Prostate gland (tissue), 2 donors: Measurements from ENCODE around the gene ZNF627. TPM values are rescaled to one million over a fixed set of nuclear protein-coding genes. Genes with fewer than 3 reads are reported as not detected.

ENCODE experiments used
- DNase-seq: peaks from one replicate; pipeline ENCODE4 v3.0.0-alpha.2; 2019; ENCODE audit warnings: low spot score
- H3K27ac ChIP-seq, 2 donors: fragments of 200-600 bp; sonication (generic); 2 replicates each; pipeline ENCODE4 v1.5.1; 2017 to 2019
- H3K27me3 ChIP-seq: fragments of 200-600 bp; sonication (generic); replicated peaks from 2 replicates; pipeline ENCODE4 v1.5.1; 2019; ENCODE audit not compliant: insufficient read depth
- H3K36me3 ChIP-seq, 2 donors: fragments of 200-600 bp; sonication (generic); 1 replicate in 1 of 2; 2 replicates in 1 of 2; pipeline versions ENCODE4 v1.5.1 to v1.8.1; 2017 to 2019
- H3K4me1 ChIP-seq: fragments of 200-600 bp; sonication (generic); replicated peaks from 2 replicates; pipeline ENCODE4 v1.5.1; 2019
- H3K4me3 ChIP-seq, 2 donors: fragments of 200-600 bp; sonication (generic); 2 replicates each; pipeline ENCODE4 v1.5.1; 2017 to 2019
- H3K9me3 ChIP-seq: fragments of 200-600 bp; sonication (generic); 2 replicates; pipeline ENCODE4 v1.5.1; 2017
- CTCF ChIP-seq, 4 experiments: fragments of 200-600 bp in 2 of 4; fragments of 450-650 bp in 2 of 4; sonication (generic) in 2 of 4; IDR thresholded peaks; 1 replicate in 3 of 4; 2 replicates in 1 of 4; pipeline ENCODE4 v1.5.1; 2016 to 2019; ENCODE audit warnings: antibody characterized with exemption in 4 of 4, mild to moderate bottlenecking in 2 of 4, moderate library complexity in 2 of 4
- POLR2A ChIP-seq: fragments of 450-650 bp; IDR thresholded peaks from one replicate; pipeline ENCODE4 v1.6.1; 2016; ENCODE audit warnings: antibody characterized with exemption, mild to moderate bottlenecking
- POLR2AphosphoS5 ChIP-seq: sonication (generic); formaldehyde crosslinking; IDR thresholded peaks from one replicate; pipeline ENCODE4 v1.6.1; 2017; ENCODE audit warnings: antibody characterized with exemption
- WGBS: methylation state at CpG from one replicate; pipeline ENCODE4 v1.1.5; 2018; 5-methylcytosine and 5-hydroxymethylcytosine counted together
- intact Hi-C: fragments of 100-400 bp; cut with DNase I; formaldehyde crosslinking; loops from one replicate; pipeline ENCODE4 v1.14.2; 2022
- total RNA-seq, 2 donors: library from RNA; depleted of rRNA; stranded (reverse); fragments of >200 nt; gene quantifications; one replicate each; pipeline ENCODE4 v1.1.0, GENCODE V29; 2016

ZNF627 gene
- total RNA-seq = 10 to 100 TPM; 17.8 to 20.5 TPM

- H3K4me1 ChIP-seq = peaks cover 2% of the 10 kb centered on the region
- H3K36me3 ChIP-seq = no peaks in the 10 kb centered on the region
- no peaks in the 10 kb centered on the region for H3K27me3 ChIP-seq
- DNase-seq = peak; percentile 99
- peak within 1 kb of the TSS; percentile 88 to 99 for H3K4me3 ChIP-seq
- intact Hi-C loops = no loop called here
- WGBS = under 1% methylated on average over 61 of the region's 67 CpGs
- peak within 1 kb of the TSS; percentile 96 to 97 for H3K27ac ChIP-seq
- no peaks in the 10 kb centered on the region for H3K9me3 ChIP-seq
- TF ChIP-seq CTCF (IDR thresholded peaks at IDR 0.05) (peak in 3 of 4 experiments; percentile 11 to 64 (median 40)), POLR2A (peak; percentile 97), POLR2AphosphoS5 (peak; percentile 98)
Observed at GRCh38 chr19:11597202-11598102, at the start of gene ZNF627. Gene ZNF627, plus strand, starts transcription at chr19:11597483. Its CDS starts 145 bp downstream, at chr19:11597628.

- intact Hi-C loops = no loop called here
- H3K9me3 ChIP-seq = no peaks in the 10 kb centered on the region
- no peaks in the 10 kb centered on the region for H3K4me1 ChIP-seq
- no peak for DNase-seq
- TF ChIP-seq POLR2A = no peak
- no peaks in the 10 kb centered on the region for H3K27me3 ChIP-seq
- peaks cover 0 to 5% of the 10 kb centered on the region in 2 donors for H3K36me3 ChIP-seq
- H3K4me3 ChIP-seq = no peak overlapping the region
- no peak overlapping the region for H3K27ac ChIP-seq
- 96% methylated on average over 14 of the region's 14 CpGs for WGBS
Observed at GRCh38 chr19:11547929-11548700, 49.2 kb upstream of the ZNF627 start.

- H3K4me3 ChIP-seq = no peak overlapping the region
- 88% methylated on average over 22 of the region's 24 CpGs for WGBS
- intact Hi-C loops = no loop called here
- no peak overlapping the region for H3K27ac ChIP-seq
- no peaks in the 10 kb centered on the region for H3K9me3 ChIP-seq
- no peak for DNase-seq
- H3K4me1 ChIP-seq = no peaks in the 10 kb centered on the region
- TF ChIP-seq POLR2A (no peak), CTCF (IDR thresholded peaks at IDR 0.05) (no peak), POLR2AphosphoS5 (no peak)
- H3K27me3 ChIP-seq = no peaks in the 10 kb centered on the region
- H3K36me3 ChIP-seq = peaks cover 3 to 6% of the 10 kb centered on the region in 2 donors
Observed at GRCh38 chr19:11549386-11549953, 47.8 kb upstream of the ZNF627 start.

- TF ChIP-seq POLR2A (no peak), POLR2AphosphoS5 (no peak), CTCF (IDR thresholded peaks at IDR 0.05) (no peak)
- no peaks in the 10 kb centered on the region for H3K9me3 ChIP-seq
- H3K4me1 ChIP-seq = no peaks in the 10 kb centered on the region
- H3K27ac ChIP-seq = no peak overlapping the region
- no peak overlapping the region for H3K4me3 ChIP-seq
- intact Hi-C loops = no loop called here
- WGBS = 82% methylated on average over 8 of the region's 8 CpGs
- DNase-seq = no peak
- no peaks in the 10 kb centered on the region for H3K27me3 ChIP-seq
- peaks cover 3 to 6% of the 10 kb centered on the region in 2 donors for H3K36me3 ChIP-seq
Observed at GRCh38 chr19:11550265-11550664, 47.0 kb upstream of the ZNF627 start.
